ENCODE measurements around the gene LMBRD1.
"Not testable (repeated sequence)": the region's sequence is repeated elsewhere in the genome, so short reads cannot be mapped to it uniquely, and the experiment has no call there.

LMBRD1 gene

GRCh38 chr6:69690986-69691385 lies 105.8 kb downstream of the LMBRD1 start:
- no peak for ATAC-seq (ENCODE audit: insufficient read depth, low read depth)
- Histone ChIP-seq H3K27ac (ENCODE audit: low read length) (no peak overlapping the region), H3K4me1 (ENCODE audit: insufficient read depth, low read length) (no peaks in the 10 kb centered on the region), H3K36me3 (ENCODE audit: insufficient read depth, low read length) (no peaks in the 10 kb centered on the region; the same call in 1 of the 2 replicates), H3K4me3 (ENCODE audit: low read depth in 1 of 2, low read length in 2 of 2) (no peak overlapping the region), H2AFZ (ENCODE audit: low read depth, low read length) (no peak overlapping the region), H3K9me3 (ENCODE audit: insufficient read depth, low read length, severe bottlenecking) (no peaks in the 10 kb centered on the region), H3K79me2 (ENCODE audit: insufficient read depth, low read length) (no peaks in the 10 kb centered on the region), H3K9ac (ENCODE audit: low read depth, low read length) (no peak overlapping the region), H3K27me3 (ENCODE audit: insufficient read depth, low read length, poor library complexity) (no peaks in the 10 kb centered on the region), H4K20me1 (ENCODE audit: insufficient read depth, low read length) (no peaks in the 10 kb centered on the region), H3K4me2 (ENCODE audit: insufficient read depth, low read length) (no peak overlapping the region)
- TF ChIP-seq EZH2 (IDR thresholded peaks at IDR 0.05; ENCODE audit: borderline replicate concordance, low read depth, low read length, severe bottlenecking): no peak
- no peak for TF ChIP-seq CTCF (IDR thresholded peaks at IDR 0.05; ENCODE audit: borderline replicate concordance, extremely low read depth, low read length, poor library complexity, severe bottlenecking)
- DNase-seq: no peak

GRCh38 chr6:69680302-69680701 lies 116.5 kb downstream of the LMBRD1 start:
- H3K79me2 ChIP-seq (ENCODE audit: insufficient read depth, low read length): no peaks in the 10 kb centered on the region
- H3K4me3 ChIP-seq (ENCODE audit: low read depth in 1 of 2, low read length in 2 of 2): no peak overlapping the region
- no peak overlapping the region for H3K4me2 ChIP-seq (ENCODE audit: insufficient read depth, low read length)
- no peak overlapping the region for H2AFZ ChIP-seq (ENCODE audit: low read depth, low read length)
- H3K36me3 ChIP-seq (ENCODE audit: insufficient read depth, low read length): peaks cover 4% of the 10 kb centered on the region; the same call in 1 of the 2 replicates
- no peaks in the 10 kb centered on the region for H3K4me1 ChIP-seq (ENCODE audit: insufficient read depth, low read length)
- H4K20me1 ChIP-seq (ENCODE audit: insufficient read depth, low read length): no peaks in the 10 kb centered on the region
- no peaks in the 10 kb centered on the region for H3K27me3 ChIP-seq (ENCODE audit: insufficient read depth, low read length, poor library complexity)
- no peak overlapping the region for H3K27ac ChIP-seq (ENCODE audit: low read length)
- no peaks in the 10 kb centered on the region for H3K9me3 ChIP-seq (ENCODE audit: insufficient read depth, low read length, severe bottlenecking)
- ATAC-seq (ENCODE audit: insufficient read depth, low read depth) (no peak), DNase-seq (no peak)
- TF ChIP-seq CTCF (IDR thresholded peaks at IDR 0.05; ENCODE audit: borderline replicate concordance, extremely low read depth, low read length, poor library complexity, severe bottlenecking): no peak
- TF ChIP-seq EZH2 (IDR thresholded peaks at IDR 0.05; ENCODE audit: borderline replicate concordance, low read depth, low read length, severe bottlenecking): no peak
- no peak overlapping the region for H3K9ac ChIP-seq (ENCODE audit: low read depth, low read length)

GRCh38 chr6:69673298-69673697 lies 123.5 kb downstream of the LMBRD1 start:
- H3K9ac ChIP-seq (ENCODE audit: low read depth, low read length): no peak overlapping the region
- no peak overlapping the region for H3K4me2 ChIP-seq (ENCODE audit: insufficient read depth, low read length)
- no peaks in the 10 kb centered on the region for H3K79me2 ChIP-seq (ENCODE audit: insufficient read depth, low read length)
- H3K36me3 ChIP-seq (ENCODE audit: insufficient read depth, low read length): peaks cover 31% of the 10 kb centered on the region; the same call in 1 of the 2 replicates
- no peak overlapping the region for H2AFZ ChIP-seq (ENCODE audit: low read depth, low read length)
- H3K4me3 ChIP-seq (ENCODE audit: low read depth in 1 of 2, low read length in 2 of 2): no peak overlapping the region
- H3K27me3 ChIP-seq (ENCODE audit: insufficient read depth, low read length, poor library complexity): no peaks in the 10 kb centered on the region
- H3K4me1 ChIP-seq (ENCODE audit: insufficient read depth, low read length): no peaks in the 10 kb centered on the region
- no peaks in the 10 kb centered on the region for H4K20me1 ChIP-seq (ENCODE audit: insufficient read depth, low read length)
- DNase-seq (no peak), ATAC-seq (ENCODE audit: insufficient read depth, low read depth) (no peak)
- TF ChIP-seq CTCF (IDR thresholded peaks at IDR 0.05; ENCODE audit: borderline replicate concordance, extremely low read depth, low read length, poor library complexity, severe bottlenecking): no peak
- TF ChIP-seq EZH2 (IDR thresholded peaks at IDR 0.05; ENCODE audit: borderline replicate concordance, low read depth, low read length, severe bottlenecking): no peak
- H3K9me3 ChIP-seq (ENCODE audit: insufficient read depth, low read length, severe bottlenecking): no peaks in the 10 kb centered on the region
- H3K27ac ChIP-seq (ENCODE audit: low read length): no peak overlapping the region

- Histone ChIP-seq H3K27ac (ENCODE audit: low read length) (no peak overlapping the region), H3K9me3 (ENCODE audit: insufficient read depth, low read length, severe bottlenecking) (no peaks in the 10 kb centered on the region), H3K4me2 (ENCODE audit: insufficient read depth, low read length) (no peak overlapping the region), H3K4me3 (ENCODE audit: low read depth in 1 of 2, low read length in 2 of 2) (no peak overlapping the region), H3K79me2 (ENCODE audit: insufficient read depth, low read length) (no peaks in the 10 kb centered on the region), H4K20me1 (ENCODE audit: insufficient read depth, low read length) (no peaks in the 10 kb centered on the region), H2AFZ (ENCODE audit: low read depth, low read length) (no peak overlapping the region), H3K9ac (ENCODE audit: low read depth, low read length) (no peak overlapping the region), H3K4me1 (ENCODE audit: insufficient read depth, low read length) (no peaks in the 10 kb centered on the region), H3K27me3 (ENCODE audit: insufficient read depth, low read length, poor library complexity) (no peaks in the 10 kb centered on the region), H3K36me3 (ENCODE audit: insufficient read depth, low read length) (peaks cover 17% of the 10 kb centered on the region; the same call in 1 of the 2 replicates)
- ATAC-seq (ENCODE audit: insufficient read depth, low read depth) (no peak), DNase-seq (no peak)
- TF ChIP-seq EZH2 (IDR thresholded peaks at IDR 0.05; ENCODE audit: borderline replicate concordance, low read depth, low read length, severe bottlenecking) (no peak), CTCF (IDR thresholded peaks at IDR 0.05; ENCODE audit: borderline replicate concordance, extremely low read depth, low read length, poor library complexity, severe bottlenecking) (no peak)
Measured at GRCh38 chr6:69668916-69669315, 127.9 kb downstream of the LMBRD1 start.

DNA sequence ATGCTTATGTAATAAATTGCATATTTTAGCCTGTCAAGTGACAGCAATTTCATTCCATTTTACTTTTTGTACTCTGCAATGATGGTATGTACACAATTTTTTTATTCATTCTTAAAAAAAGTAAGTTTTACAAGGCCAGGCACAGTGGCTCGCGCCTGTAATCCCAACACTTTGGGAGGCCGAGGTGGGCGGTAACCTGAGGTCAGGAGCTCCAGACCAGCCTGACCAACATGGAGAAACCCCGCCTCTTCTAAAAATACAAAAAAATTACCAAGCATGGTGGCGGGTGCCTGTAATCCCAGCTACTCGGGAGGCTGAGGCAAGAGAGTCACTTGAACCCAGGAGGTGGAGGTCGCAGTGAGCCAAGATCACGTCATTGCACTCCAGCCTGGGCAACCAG lies 130.0 kb downstream of the LMBRD1 start:
- H3K4me1 ChIP-seq (ENCODE audit: insufficient read depth, low read length); H3K27ac ChIP-seq (ENCODE audit: low read length); H3K9me3 ChIP-seq (ENCODE audit: insufficient read depth, low read length, severe bottlenecking); H4K20me1 ChIP-seq (ENCODE audit: insufficient read depth, low read length); H3K27me3 ChIP-seq (ENCODE audit: insufficient read depth, low read length, poor library complexity); H2AFZ ChIP-seq (ENCODE audit: low read depth, low read length); H3K4me2 ChIP-seq (ENCODE audit: insufficient read depth, low read length); H3K36me3 ChIP-seq (ENCODE audit: insufficient read depth, low read length); ATAC-seq (ENCODE audit: insufficient read depth, low read depth); H3K4me3 ChIP-seq (ENCODE audit: low read depth in 1 of 2, low read length in 2 of 2); DNase-seq; H3K9ac ChIP-seq (ENCODE audit: low read depth, low read length); H3K79me2 ChIP-seq (ENCODE audit: insufficient read depth, low read length): not testable (repeated sequence)
